NCI-H1048 (cell line): Measurements from ENCODE around the gene CERS5.
"Not testable (repeated sequence)": the region's sequence is repeated elsewhere in the genome, so short reads cannot be mapped to it uniquely, and the experiment has no call there.

Source experiments
- DNase-seq: peaks from one replicate; lab custom pipeline; 2025; lab: John Stamatoyannopoulos, UW

Gene CERS5

GRCh38 chr12:50103767-50104321, 63.3 kb downstream of the CERS5 start, which contains the start of gene GPD1:
Gene GPD1, plus strand, starts transcription at chr12:50104008. Its CDS starts 43 bp downstream, at chr12:50104051.
- DNase-seq, result no peak

GRCh38 chr12:50103351-50103750, 63.8 kb downstream of the CERS5 start:
- DNase-seq, result no peak

GRCh38 chr12:50102646-50103309, 64.4 kb downstream of the CERS5 start:
- DNase-seq, result no peak

- no peak for DNase-seq
Observed at GRCh38 chr12:50102131-50102531, 65.0 kb downstream of the CERS5 start.

GRCh38 chr12:50101663-50102062, 65.5 kb downstream of the CERS5 start:
- DNase-seq, result no peak

- no peak for DNase-seq
Observed at GRCh38 chr12:50100561-50100960, 66.6 kb downstream of the CERS5 start.

GRCh38 chr12:50099302-50100008, 67.7 kb downstream of the CERS5 start:
- no peak for DNase-seq

GRCh38 chr12:50097952-50098351, 69.2 kb downstream of the CERS5 start:
- DNase-seq, result no peak

- DNase-seq, result no peak
Observed at GRCh38 chr12:50090391-50090790, 76.8 kb downstream of the CERS5 start.

- DNase-seq, result no peak
Observed at GRCh38 chr12:50089730-50090129, 77.4 kb downstream of the CERS5 start.

- peak; percentile 37 for DNase-seq
Observed at GRCh38 chr12:50088577-50089335, 78.4 kb downstream of the CERS5 start.

GRCh38 chr12:50087995-50088394, 79.2 kb downstream of the CERS5 start:
- no peak for DNase-seq

- no peak for DNase-seq
Observed at GRCh38 chr12:50087151-50087550, 80.0 kb downstream of the CERS5 start.

GRCh38 chr12:50086148-50086547, 81.0 kb downstream of the CERS5 start:
- DNase-seq, result no peak

GRCh38 chr12:50085615-50086072, 81.5 kb downstream of the CERS5 start:
- DNase-seq, result no peak

GRCh38 chr12:50084775-50085614, 82.2 kb downstream of the CERS5 start, which contains the start of gene SMARCD1:
Gene SMARCD1, plus strand, starts transcription at chr12:50085342. Its CDS starts 28 bp downstream, at chr12:50085370.
- DNase-seq, result peak; percentile 83

GRCh38 chr12:50084409-50084774, 82.8 kb downstream of the CERS5 start:
- DNase-seq, result not testable (repeated sequence)

GRCh38 chr12:50083301-50083700, 83.9 kb downstream of the CERS5 start:
- DNase-seq, result no peak

GRCh38 chr12:50082644-50083043, 84.5 kb downstream of the CERS5 start:
- no peak for DNase-seq

GRCh38 chr12:50081096-50081808, 85.9 kb downstream of the CERS5 start:
- DNase-seq, result no peak

GRCh38 chr12:50079771-50080170, 87.4 kb downstream of the CERS5 start:
- DNase-seq, result no peak
